Muscle of arm (tissue), 12 donors: ENCODE measurements around the gene STEAP1B. TPM values are rescaled to one million over a fixed set of nuclear protein-coding genes. Genes with fewer than 3 reads are reported as not detected.

ENCODE experiments used
- DNase-seq: peaks from one replicate; pipeline ENCODE4 v3.0.0-alpha.2; 2013
- polyA plus RNA-seq, 12 donors: library from polyadenylated mRNA; unstranded; fragments of 120-200 nt; gene quantifications; one replicate each; pipeline ENCODE4 v1.2.1, GENCODE V29; 2013; ENCODE audit not compliant: insufficient read length in 12 of 12

The STEAP1B gene
- polyA plus RNA-seq, 12 donors, result 1.5 to 3.4 (median 2.6) TPM; not detected in 2

DNA sequence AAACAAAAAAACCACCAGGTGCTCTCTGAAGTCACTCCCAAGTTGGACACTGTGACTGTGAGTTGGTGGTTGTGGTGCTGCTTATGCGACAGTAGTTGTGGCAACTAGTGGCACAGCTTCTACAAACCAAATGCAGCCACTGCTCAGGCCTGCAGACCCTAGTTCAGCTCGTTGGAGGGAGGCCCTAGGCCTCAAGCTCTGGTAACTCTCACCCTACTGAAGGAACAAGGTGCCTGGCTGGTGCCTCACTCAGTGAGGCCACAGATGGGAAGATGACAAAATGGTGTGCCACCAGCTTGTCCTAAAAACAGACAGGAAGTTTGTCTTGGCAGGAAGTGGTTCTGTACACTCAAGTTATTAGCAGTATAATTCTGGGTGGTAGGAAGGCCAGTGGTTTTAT lies 97.7 kb downstream of the STEAP1B start:
- DNase-seq, result no peak

GRCh38 chr7:22400936-22401553 lies 98.9 kb downstream of the STEAP1B start:
- DNase-seq, result no peak

DNA sequence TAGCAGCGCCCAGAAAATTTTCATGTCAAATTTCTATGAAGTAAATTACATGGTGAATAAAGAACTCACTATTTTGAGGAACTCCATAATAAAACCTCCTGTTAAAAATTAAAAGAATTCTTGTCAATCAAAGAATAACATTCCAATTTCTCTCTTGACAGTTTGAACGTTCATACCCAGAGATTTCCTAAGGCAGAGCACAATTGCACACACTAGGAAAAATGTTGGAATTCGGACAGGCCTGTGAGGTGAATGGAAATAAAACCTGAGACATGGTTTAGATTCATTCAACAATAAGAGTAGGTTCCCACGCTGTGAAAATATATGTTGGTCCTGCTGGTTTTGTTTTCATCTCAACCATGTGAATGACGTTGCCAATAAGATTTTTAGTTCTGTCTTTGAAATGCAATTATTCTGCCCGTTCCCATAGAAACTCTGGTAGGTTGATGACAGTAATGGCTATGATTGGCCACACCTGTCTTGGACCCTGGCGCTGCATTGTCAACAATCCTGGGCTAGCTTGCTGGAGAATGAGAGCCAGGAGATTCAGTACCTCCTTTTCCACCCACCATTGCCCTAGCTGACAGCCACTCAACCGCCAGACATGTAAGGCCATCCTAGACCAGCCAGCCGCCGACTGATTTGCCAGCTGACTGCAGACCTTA lies 99.7 kb downstream of the STEAP1B start:
- no peak for DNase-seq

GRCh38 chr7:22399546-22399945 lies 100.4 kb downstream of the STEAP1B start:
- no peak for DNase-seq

GRCh38 chr7:22399091-22399490 lies 100.9 kb downstream of the STEAP1B start:
- no peak for DNase-seq

GRCh38 chr7:22397981-22398380 lies 102.0 kb downstream of the STEAP1B start:
- DNase-seq, result no peak

- no peak for DNase-seq
Observed at GRCh38 chr7:22395222-22395621, 104.8 kb downstream of the STEAP1B start.

DNA sequence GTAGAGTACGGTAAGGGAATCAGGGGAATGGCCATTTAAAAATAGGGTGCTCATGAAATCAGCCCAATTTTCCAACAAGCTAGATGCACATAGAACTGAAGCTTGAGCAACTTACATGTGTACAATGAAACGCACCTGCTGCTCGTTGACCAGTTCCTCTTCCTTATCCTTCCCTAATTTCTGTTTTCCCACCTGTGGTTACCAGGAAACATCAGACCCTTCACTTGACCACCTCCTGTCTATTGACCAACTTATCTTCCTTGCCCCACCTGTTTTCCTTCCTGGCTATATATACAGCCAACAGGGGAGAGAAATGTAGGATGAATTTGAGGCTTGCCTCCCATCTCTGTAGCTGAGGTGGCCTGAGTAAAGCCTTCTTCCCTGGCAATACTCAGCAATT lies 105.2 kb downstream of the STEAP1B start:
- no peak for DNase-seq

GRCh38 chr7:22393913-22394729 lies 105.9 kb downstream of the STEAP1B start:
- no peak for DNase-seq

DNA sequence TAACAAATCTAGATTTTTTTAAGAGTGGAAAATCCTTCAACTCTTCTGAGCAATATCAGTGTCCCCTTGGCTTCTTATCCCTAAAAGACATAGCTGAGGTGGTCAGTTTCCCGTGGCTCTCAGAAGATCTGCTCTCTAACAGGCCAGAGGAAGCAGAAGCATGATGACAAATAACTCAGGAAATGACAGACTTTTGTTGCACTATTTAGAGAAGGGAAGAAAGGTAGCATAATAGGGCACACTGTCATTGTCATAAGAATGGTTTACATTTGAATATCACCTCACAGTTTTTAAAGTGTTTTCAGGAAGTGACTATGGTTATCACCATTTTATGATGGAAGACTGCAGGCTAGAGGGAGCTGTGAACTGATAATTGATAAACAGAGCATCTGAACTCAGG lies 109.5 kb downstream of the STEAP1B start:
- no peak for DNase-seq

- DNase-seq, result no peak
Observed at GRCh38 chr7:22389892-22390291, 110.1 kb downstream of the STEAP1B start.

DNA sequence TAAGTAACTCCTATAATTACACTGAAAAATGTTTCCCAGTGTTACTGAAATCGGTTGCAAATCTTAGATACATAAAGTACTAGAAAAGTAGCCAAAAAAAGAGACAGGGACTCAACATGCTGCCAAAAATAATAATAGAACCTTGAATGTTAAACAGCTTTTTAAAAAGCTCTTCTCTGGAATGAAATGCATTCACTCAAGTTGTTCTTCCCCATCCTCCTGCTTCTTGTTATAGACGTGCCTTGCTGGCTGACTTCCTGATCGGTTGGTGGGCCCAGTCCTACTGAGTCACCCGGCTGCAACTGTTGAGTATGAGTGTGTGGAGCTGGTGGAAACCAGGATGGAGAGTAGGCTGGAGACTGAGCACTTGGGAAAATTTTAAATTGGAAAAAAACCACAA lies 112.4 kb downstream of the STEAP1B start:
- DNase-seq, result peak; percentile 17

DNA sequence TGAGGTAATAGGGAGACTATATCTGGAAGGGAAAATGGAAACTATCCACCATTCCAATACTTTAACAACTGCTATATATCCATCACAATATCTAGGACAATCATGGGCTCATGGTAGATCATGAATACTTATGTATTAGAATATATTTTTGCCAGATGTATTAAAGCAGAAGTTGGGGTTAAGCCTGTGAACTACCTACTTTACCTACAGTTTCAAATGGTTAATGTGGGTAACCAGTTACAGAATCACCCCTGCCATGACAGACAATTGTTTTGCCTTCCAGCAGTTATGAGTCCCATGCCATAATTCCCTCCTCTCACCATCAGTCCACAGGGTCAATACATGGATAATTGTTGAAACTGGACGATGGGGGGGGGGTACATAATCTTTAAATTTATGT lies 113.1 kb downstream of the STEAP1B start:
- no peak for DNase-seq

- no peak for DNase-seq
Observed at GRCh38 chr7:22386206-22386858, 113.7 kb downstream of the STEAP1B start.

DNA sequence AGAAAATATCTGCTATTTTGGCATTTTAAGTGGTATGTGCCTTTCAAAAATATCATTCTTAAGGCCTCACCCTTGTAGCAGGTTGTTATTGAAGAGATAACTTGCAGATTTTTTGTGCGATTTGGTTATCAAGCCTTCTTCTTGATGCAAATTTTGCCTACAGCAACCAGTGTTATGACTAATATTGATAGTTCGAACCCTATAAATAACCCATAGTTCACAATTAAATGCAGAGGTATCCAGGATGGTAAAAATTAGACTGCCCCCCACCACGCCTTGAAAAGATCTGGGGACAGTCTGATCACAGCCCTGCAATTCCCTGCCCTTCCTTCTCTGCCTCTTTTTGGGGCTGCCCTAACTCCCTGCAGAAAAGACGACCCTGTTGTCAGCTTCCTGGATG lies 114.7 kb downstream of the STEAP1B start:
- no peak for DNase-seq

- no peak for DNase-seq
Observed at GRCh38 chr7:22380333-22380732, 119.7 kb downstream of the STEAP1B start.

DNA sequence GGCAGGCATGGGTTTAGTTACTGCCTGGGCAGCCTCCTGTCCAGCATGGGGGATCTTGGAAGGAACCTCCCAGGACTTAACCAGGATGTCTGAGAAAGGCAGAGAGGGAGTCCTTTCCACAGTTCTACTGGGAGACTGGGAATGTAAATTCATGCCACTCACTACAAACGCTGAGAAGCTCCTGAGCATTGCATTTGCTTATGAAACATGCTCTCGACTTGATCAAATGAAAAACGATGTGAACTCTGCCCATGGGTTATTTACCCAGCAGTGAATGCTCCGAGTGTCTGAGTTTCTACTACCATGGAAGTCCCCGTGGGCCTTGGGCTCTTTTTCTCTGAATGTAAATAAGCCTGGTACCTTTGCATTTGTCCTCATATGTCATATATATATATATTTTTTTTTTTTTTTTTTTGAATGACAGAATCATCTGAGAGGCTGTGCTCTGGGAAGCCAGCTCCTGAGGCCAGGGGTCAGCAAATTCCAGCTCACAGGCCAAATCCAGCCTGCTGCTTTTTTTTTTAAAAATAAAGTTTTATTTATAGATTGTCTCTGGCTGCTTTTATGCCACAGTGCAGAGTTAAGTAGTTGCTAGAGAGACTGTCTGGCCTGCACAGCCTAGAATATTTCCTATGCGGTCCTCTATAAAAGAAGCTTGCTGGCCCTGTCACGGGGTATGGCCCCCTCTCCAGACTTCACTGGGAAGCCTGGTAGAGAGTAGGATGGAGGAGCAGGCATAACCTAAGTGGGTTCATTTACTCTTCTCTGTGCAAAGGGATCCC lies 121.6 kb downstream of the STEAP1B start:
- no peak for DNase-seq

GRCh38 chr7:22377703-22378102 lies 122.3 kb downstream of the STEAP1B start:
- DNase-seq, result no peak

DNA sequence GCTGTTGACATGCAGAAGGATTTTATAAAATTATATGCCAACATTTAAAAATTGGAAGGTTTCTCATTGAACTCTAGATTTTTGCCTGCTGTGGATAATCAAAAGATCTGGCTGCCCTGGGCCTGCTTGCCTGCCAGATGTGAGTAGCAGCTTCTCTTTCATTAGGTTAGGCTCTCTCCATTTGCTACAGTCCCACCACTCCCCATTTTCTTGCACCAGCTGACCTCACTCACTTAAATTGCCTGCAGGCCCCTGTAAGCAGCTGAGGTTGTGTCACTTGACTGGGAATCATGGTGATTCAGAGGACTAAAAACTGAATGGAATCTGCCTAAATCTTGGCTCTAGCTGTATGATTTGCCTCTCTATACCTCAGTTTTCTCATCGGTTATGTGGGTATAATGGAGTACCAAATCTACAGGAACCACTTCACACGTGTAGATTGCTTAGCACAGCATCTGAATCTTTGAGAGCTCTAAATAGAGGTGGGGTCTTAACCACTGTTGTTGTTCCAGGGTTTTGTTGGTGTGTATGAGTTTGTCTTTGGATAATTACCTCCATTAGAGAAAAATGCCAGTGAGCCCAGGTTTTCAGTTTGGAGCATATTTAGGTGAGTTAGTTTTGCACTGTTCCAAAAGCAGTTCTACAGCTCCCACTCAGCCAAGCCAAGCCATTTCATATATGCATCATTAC lies 124.5 kb downstream of the STEAP1B start:
- no peak for DNase-seq

- DNase-seq, result no peak
Observed at GRCh38 chr7:22373911-22374310, 126.1 kb downstream of the STEAP1B start.

- no peak for DNase-seq
Observed at GRCh38 chr7:22373388-22373787, 126.6 kb downstream of the STEAP1B start.
